GM04504 (cell line): ENCODE measurements around the gene TLK1.
A peak's percentile ranks its signal among the peaks of the same experiment; 100 is the strongest.

Experiments
- DNase-seq: peaks from one replicate; pipeline ENCODE4 v3.0.0-alpha.2; 2012; ENCODE audit warnings: low read depth

The TLK1 gene

GRCh38 chr2:170999654-171000053, 161.0 kb downstream of the TLK1 start:
- no peak for DNase-seq

GRCh38 chr2:170997893-170998597, 162.6 kb downstream of the TLK1 start:
- DNase-seq = no peak

DNA sequence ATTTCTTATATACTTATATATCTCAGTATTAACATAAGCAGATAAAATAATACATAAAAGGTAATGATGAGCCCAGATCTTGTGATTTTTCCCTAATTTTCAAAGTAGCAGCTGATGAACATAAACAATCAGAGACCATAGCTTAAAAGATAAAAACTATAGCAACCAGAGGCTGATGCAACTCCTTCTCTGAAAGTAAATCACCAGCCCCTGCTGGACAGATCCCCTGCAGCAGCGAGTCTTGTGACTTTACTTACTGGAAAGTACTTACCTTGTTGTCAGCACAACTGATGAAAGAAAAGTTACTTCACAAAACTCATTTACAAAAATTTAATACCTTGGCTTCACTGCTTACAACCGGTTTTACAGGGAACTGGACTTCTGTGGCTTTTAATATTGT, 164.4 kb downstream of the TLK1 start:
- no peak for DNase-seq

DNA sequence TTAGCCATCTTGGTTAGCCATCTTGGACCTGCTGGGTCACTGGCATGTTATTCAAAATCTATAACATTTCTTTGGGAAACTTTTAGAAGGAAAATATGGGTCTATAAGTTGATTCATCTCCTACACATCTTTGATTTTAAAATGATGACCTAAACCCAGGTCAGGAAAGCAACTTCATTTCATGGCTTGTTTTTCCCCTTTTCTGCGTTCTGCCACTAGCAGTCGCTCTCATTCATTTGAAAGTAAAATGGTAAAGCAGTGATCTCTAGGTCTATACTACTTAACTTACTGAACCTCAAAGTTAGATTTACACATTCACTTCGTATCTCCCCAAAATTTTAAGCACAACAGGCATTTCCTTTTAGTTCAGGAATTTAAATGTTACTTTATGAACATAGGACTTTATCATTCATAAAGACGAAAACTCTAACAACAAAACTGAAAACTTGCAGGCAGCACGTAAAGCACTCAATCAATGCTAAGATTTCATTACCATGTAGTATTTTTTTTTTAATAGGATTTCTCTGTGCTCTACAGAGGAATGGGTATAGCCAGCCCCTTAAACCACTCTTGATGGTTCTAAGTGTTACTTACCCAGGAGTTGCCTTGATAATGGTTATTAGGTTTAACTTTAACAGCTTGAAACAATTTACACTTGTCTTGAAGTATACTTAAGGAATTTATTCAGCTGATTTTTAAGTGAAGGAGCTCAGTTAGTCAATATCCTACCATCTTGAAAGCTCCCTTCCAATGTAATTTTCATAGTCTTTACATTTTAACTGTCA, 169.1 kb downstream of the TLK1 start:
- DNase-seq = no peak

GRCh38 chr2:170986566-170987258, 174.0 kb downstream of the TLK1 start:
- no peak for DNase-seq

GRCh38 chr2:170985407-170985806, 175.3 kb downstream of the TLK1 start:
- no peak for DNase-seq

- no peak for DNase-seq
Observed at GRCh38 chr2:170984079-170984478, 176.6 kb downstream of the TLK1 start.

DNA sequence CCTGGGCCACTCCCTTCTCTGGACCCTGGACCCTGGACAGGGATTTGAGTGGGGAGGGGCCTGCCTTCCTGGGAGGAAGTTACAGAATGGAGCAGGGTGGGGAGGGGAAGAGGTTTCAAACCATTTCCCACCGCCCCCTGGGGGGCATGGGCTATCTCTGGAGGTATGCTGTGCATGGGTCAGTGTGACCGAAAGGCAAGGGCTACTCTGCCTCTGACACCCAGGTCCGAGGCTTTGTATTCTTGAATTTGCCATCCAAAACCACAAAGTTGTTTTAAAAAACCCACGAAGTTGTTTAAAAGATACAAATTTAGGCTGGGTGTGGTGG, 184.8 kb downstream of the TLK1 start:
- DNase-seq = no peak

DNA sequence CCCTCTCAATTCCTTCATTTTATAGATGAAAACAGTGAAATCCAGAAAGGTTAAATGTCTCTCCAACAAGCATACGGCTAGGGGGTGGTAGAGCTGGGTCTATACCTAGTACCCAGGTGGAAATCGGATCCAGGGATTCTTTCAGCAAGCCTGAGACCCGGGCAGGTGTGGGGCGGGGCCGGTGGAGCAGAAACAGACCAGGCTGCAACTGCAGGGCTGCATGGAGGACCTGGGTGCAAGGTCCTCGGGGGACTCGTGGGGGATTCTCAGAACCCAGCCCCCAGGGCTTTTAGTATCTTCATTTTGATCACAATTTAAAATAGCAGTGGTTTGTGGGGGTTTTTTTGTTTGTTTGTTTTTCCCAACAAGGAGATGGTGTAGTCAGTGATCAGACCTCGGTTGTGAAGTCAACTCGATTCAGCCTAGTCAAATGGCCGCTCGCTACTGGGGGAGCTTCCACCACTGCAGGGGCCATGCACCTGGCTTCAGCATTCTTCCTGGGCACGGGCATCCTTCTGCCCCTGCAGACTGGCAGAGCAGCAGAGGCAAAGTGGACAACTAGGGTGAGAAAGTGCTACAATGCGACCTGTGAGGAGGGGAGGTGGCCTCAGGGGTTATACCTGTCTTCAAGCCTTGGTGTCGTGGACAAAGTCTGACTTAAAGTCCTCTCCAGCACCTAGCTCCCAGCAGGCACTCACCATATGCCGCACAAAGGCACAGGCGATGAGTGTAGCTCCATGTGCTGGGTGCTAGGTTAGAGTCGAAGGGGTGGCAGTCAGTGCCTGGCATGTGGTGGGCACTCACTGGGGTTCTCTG, 185.4 kb downstream of the TLK1 start:
- no peak for DNase-seq

DNA sequence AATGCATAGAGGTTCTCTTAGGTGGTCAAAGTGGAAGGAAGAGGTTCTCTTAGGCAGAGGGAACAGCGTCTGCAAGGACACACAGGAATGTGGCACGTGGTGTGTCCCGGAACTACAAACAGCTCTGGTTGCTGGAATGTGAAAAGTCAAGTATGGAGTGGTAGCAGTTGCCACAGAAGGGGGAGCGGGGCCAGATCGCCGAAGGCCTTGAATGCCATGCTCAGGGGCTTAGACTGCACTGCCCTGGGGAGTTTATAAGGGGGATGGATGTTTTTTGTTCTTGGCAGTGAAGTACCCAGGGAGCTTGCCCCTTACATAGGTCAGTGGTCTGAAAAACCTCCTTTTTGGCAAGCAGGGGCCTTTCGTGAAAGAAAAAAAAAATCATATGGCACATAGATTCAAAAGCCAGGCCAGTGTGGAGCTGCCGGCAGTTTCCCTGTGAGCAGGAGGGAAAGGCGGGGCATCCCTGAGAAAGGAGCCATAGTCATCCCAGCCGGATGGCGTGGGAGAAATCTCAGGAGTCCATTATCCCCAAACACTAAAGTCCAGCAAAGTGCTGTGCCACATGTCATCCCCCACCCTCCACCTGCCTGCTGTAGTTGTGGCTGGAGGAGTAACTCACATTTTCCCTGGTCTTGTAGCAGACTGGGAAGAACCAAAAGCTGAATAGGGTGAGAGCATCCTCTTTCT, 186.2 kb downstream of the TLK1 start:
- no peak for DNase-seq

GRCh38 chr2:170973492-170974303, 187.0 kb downstream of the TLK1 start:
- DNase-seq = peak; percentile 38

DNA sequence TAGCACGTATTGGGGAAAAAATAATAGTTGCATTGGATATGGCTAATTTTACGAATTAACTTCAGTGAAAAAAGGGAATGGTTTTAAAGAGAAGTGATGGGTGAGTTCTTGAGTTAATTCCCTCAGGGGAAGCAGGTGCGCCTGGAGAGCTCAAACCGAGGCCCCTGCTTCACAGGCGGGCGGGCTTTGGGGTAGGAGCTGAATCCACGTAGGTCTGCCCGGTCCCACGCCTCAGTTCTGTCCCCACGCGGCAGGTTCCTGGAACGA, 187.5 kb downstream of the TLK1 start:
- DNase-seq = no peak

GRCh38 chr2:170972296-170973224, 188.1 kb downstream of the TLK1 start:
- no peak for DNase-seq

DNA sequence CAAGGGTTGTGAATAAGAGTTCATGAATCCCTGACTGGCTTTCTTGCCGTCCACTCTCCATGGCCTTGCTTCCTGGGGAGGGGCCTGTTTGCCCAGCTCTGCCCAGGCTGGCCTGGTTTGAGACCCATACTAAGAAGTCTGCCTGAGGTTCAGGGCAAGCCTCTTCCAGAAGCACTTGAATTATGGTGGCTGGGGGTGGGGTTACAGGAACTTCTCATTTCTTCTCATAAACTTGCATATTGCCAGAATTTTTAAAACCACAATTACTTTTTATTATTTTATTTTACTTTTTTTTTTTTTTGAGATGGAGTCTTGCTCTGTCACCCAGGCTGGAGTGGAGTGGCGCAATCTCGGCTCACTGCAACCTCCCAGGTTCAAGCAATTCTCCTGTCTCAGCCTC, 189.6 kb downstream of the TLK1 start:
- DNase-seq = no peak

DNA sequence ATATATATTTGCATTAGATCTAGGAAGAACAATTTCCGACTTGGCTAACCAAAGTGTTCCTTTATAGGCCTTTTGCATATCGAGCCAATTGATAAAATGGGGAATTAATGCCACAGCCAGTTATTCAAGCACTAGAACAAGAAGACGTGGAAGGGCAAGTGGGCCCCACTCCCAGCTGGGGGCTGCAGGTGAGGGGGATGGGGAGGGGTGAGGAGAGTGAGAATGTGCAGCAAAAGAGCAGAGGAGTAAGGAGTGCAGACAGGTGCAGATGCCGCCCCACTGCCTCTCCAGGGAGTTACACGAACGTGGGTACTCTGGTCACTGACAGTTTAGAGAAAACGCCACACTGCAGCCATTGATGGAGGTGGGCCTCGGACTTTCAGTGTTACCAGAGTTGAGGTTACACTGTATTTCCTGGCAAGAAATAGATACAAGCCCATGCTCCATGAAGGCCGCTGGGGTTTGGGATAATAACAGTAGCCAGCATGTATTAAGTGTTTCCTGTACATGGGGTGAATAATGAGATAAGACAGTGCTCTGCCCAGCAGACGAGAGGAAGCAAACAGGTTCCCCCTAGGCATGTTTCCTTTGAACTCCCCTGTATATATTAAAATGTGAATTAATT, 190.7 kb downstream of the TLK1 start:
- no peak for DNase-seq

DNA sequence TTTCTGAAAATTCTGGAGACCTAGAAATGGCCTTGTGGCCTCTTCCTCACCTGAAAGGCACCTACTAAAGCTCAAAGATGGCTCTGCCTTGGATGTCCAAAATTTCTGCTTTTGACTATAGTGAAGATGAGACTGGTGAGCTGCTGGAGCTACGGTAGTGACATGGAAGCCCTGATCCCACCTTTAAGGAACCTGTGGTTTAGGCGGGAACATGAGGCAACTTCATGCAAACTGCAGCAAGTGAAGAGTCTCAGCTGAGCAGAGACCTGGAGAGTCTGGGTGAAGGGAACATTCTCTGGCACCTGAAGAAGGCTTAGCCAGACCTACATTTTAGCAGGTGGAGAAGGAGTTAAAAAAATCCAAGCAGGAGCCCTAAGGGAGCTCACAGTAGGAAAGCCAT, 191.7 kb downstream of the TLK1 start:
- no peak for DNase-seq

DNA sequence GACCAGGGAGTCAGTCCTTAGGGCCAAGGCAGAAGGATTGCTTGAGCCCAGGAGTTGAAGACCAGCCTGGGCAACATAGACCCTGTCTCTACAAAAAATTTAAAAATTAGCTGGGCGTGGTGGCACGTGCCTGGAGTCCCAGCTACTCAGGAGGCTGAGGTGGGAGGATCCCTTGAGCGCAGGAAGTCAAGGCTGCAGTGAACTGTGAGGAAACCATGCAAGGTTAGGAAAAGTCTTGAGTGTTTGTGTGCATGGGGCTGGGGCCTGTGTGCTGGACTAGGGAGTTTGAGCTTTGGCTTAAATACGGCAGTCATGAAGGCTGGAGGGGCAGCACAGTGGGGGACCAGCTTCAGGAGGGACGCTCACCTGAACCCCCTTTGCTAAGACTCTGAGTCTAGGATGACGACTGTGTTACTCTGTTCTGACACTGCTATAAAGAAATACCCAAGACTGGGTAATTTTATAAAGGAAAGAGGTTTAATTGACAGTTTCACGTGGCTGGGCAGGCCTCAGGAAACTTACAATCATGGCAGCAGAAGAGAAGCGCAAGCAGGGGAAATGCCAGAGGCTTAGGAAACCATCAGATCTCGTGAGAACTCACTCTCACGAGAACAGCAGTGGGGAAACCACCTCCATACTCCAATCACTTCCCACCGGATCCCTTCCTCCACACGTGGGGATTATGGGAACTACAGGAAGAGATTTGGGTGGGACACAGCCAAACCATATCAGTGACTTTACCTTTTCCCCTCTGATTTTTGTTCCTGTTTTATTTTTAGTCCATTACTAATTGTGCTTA, 192.3 kb downstream of the TLK1 start:
- DNase-seq = no peak

GRCh38 chr2:170967553-170967952, 193.1 kb downstream of the TLK1 start:
- DNase-seq = no peak
